Measurements from ENCODE around the gene SLC6A18.
A peak's percentile ranks its signal among the peaks of the same experiment; 100 is the strongest.
"Not testable (repeated sequence)": the region's sequence is repeated elsewhere in the genome, so short reads cannot be mapped to it uniquely, and the experiment has no call there.

The SLC6A18 gene

DNA sequence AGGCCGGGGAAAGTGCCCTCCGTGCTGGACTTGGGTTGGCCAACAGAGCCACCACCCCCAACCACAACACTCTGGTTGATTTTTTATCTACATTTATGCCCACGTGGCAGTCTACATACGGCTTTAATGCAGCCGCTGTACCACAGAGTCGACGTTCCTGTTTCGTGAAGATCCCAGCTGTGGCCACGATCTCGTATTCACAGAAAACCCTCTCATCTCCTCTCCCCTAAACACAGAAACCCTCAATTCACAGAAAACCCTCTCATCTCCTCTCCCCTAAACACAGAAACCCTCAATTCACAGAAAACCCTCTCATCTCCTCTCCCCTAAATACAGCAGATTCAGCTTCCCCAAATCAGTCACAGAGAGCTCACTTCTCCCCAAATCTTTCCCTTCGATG lies 3.8 kb downstream of the SLC6A18 start:
- not testable (repeated sequence) for DNase-seq

DNA sequence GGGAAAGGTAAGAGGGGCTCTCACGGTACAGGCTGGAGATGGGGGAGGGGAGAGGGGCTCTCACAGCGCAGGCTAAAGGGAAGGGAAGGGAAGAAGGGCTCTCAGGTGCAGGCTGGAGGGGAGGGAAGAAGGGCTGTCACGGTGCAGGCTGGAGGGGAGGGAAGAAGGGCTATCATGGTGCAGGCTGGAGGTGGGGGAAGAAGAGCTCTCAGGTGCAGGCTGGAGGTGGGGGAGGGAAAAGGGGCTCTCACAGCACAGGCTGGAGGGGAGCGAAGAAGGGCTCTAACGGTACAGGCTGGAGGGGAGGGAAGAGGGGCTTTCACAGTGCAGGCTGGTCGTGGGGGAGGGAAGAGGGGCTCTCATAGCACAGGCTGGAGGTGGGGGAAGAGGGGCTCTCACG lies 4.6 kb downstream of the SLC6A18 start:
- no peak for DNase-seq

DNA sequence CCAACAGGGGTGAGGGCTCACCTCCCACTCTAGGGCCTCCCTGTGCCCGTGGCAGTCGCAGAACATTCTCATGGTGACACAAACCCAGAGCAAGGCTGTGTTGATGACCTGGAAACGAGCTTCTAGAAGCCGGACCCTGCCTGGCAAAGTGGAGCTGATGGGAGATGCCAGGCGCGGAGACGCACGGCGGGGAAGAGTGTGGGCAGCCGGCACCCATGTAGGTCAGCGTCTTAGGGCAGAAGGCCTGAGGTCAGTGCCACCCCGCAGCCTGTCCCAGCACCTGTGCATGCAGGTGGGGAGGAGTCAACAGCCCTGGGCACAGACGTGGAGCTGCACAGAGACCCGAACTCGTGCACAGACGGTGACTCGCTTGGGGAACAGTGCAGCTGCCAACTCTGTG lies 5.4 kb downstream of the SLC6A18 start:
- DNase-seq: no peak

DNA sequence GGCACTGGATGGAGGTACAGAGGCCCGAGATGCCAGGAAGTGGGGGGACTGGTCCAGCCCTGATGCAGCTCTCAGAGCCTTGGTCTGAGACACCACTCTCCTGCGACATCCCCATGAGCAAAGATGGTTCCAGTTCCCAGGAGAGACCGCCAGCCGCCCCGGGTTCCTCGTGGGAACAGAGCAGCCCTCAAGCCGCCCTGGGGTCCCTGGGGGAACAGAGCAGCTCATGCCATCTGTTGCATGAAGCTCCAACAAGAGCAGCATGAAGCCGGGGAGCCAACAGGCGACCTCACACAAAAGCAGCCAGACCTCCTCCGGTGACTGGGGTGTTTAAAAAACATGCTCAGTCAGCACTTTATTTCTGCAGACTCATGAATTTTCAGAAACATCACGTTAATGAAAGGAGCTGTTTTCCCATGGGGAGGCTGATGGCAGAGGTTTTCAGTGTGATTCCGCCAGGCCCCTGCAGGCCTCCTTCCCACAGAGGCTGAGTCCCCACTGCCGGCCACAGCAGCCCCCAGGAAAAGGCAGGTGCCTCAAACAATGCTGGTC lies 6.2 kb downstream of the SLC6A18 start:
- DNase-seq: no peak

DNA sequence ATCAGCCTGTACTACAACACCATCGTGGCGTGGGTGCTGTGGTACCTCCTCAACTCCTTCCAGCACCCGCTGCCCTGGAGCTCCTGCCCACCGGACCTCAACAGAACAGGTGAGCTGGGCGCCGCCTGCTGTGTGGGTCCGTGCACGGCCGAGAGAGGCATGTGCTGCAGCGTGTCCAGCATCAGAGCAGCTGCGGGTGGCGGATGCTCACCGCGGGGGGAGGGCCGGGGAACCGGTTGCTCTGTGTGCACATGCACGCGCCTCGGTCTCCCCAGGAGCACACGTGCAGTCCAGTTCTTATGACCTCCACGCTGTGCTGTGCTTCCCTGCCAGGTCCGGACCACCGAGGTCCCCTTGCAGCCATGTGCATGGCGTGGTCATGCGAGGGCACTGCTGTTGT lies 7.6 kb downstream of the SLC6A18 start:
- DNase-seq: no peak

DNA sequence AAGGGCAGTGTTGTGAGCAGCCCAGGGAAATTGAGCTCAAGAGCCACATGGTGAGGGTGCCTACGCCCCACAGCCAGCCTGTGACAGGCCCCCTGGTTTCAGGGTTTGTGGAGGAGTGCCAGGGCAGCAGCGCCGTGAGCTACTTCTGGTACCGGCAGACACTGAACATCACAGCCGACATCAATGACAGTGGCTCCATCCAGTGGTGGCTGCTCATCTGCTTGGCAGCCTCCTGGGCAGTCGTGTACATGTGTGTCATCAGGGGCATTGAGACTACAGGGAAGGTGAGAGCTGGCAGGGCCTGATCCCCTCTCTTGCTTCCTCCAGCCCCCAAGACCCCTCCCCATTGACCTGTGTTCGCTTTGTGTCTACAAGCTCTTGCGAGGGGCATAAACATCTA lies 10.2 kb downstream of the SLC6A18 start:
- no peak for DNase-seq

DNA sequence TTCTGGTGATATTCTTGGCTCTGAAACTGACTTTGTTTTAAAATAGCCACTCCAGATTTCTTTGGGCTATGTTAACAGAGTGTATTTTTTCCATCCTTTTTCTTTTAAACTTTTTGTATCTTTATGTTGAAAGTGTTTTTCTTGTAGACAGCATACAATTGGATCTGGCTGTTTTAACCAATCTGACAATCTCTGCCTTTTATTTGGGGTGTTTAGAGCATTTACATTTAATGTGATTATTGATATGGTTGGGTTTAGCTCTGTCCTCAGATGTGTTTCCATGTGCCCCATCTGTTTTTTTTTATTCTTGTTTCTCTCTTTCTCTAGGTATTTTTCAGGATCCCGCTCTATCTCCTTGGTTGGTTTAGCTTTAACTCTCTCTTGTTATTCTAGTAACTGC lies 10.7 kb downstream of the SLC6A18 start:
- no peak for DNase-seq

DNA sequence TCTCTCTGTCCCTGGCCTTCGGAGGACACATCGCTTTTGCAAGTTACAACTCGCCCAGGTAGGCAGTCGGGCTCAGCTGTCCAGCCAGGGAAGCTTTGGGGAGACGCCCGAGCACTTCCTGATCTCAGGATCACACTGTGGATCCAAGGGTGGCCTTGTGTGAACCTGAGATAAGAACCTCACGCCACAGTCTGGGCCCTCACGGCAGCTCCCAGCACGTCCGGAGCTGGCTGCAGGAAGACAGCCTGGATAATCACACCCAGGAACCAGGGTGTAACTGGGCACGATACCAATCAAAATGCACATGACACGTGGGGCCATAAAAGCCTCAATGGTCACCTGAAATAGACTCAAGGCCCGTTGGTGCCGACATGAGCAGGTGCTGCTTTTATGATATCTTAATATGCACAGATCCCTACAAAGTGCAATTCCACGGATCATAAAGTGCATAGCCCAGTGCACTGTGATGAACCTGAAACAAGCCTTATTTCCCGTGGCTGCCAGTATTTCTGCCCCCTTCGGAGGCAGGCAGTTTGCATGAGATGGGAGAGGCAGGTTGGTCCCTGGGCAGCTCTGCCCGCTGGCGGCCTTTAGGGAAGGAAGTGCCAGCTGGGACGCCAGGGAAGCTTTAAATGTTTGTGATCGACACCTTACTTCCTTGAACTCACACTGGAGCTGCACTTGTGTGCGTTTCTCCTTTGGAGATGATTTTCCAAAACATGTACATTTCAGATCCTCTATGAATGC lies 14.5 kb downstream of the SLC6A18 start:
- DNase-seq: no peak

DNA sequence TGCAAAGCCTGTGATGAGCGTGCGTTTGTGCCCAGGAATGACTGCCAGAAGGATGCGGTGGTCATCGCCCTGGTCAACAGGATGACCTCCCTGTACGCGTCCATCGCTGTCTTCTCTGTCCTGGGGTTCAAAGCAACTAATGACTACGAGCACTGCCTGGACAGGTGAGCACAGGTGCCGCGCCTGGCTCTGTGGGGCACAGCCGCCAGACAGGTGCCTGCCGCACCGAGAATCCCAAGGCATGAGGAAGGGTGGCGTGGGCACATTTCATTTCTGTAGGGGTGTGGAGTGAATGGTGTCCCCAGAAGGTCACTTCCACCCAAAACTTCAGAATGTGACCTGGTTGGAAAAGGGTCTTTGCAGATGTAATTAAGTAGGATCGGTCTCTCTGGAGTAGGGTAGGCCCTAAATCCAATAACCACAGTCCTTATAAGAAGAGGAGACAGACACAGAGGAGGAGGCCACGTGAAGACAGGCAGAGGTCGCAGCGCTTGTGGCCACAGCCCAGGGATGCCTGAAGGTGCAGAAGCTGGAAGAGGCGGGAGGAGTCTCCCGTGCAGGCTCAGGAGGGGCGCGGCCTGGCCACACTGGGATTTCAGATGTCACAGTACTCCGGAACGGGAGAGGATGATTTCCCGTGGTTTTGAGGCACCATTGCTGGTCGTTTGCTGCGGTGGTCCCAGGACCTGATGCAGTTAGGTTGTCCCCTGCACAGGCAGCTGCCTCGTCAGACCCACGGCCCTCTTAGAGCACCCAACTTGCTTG lies 15.5 kb downstream of the SLC6A18 start:
- no peak for DNase-seq

DNA sequence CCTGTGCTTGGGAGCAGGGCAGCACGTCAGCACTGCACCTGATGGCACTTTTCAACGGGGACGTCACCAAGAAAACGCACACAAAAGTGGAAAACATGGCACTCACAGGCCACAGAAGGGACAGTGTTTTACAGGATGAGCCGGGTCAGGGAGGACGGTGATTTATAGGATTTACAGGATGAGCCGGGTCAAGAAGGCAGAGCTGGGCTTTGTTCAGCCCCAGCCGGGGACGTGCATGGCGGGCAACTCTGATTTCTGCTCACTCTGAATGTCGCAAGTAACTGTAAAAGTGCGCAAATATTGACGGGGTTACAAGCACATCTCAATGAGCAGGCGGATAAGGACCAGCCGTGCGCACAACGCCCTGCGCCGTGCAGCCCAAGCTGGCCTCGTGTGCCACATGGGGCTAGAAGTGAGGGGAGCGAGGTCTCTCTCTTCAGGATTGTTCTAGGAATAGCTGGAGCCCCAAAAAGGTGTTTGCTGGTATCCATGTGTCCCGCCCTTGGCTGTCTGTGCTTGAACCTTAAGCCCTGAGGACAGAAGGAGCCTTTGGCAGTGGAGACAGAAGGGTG lies 16.4 kb downstream of the SLC6A18 start:
- no peak for DNase-seq

DNA sequence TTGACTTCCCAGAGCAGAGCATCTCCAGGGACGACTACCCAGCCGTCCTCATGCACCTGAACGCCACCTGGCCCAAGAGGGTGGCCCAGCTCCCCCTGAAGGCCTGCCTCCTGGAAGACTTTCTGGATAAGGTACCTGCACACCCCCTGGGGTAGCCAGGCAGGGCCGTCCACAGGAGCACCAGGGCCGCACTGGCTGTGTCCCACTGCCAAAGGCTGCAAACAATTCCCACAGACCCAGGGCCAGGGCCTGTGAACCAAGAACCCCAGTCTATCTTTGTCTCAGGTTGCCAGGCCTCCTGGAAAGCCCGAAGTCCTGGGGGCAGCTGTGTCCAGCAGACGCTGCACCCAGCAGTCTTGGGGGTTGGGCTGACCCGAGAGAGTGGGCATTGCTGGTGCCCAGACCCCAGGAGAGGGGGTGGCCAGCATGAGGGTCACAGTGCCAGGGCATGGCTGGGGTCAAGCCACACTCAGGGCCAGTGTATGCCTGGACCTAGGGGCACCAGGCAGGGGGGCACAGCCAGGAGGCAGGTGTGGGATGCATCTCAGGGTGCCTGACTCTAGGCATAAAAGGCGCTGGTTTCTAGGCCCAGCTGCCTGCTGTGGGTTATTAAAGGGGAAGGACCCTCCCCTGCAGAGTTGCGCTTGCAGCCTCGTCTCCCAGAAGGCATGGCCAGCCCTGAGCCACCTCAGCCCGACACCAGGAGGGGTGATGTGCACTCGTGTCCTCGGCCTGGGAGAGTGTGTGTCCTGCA lies 17.7 kb downstream of the SLC6A18 start:
- no peak for DNase-seq

DNA sequence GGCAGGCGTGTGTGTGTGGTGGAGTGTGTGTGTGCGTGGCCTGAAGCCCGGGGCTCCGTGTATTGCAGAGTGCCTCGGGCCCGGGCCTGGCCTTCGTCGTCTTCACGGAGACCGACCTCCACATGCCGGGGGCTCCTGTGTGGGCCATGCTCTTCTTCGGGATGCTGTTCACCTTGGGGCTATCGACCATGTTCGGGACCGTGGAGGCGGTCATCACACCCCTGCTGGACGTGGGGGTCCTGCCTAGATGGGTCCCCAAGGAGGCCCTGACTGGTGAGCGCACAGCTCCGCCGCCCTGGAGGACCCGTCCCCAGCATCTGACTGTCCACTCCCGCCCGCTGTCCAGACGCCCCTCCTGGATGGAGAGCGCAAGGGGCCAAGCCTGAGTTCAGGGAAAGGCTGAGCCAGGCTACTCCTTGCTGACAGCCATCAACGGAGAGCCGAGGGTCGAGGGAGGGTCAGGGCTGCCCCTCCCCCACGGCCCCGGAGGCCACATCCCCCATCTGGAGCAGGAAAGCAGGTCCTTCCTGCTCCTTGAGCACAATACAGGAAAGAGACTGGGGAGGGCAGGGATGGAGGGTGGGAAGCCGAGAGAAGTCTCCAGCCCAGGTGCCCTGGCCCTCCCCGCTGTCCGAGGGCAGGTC lies 18.4 kb downstream of the SLC6A18 start:
- no peak for DNase-seq

DNA sequence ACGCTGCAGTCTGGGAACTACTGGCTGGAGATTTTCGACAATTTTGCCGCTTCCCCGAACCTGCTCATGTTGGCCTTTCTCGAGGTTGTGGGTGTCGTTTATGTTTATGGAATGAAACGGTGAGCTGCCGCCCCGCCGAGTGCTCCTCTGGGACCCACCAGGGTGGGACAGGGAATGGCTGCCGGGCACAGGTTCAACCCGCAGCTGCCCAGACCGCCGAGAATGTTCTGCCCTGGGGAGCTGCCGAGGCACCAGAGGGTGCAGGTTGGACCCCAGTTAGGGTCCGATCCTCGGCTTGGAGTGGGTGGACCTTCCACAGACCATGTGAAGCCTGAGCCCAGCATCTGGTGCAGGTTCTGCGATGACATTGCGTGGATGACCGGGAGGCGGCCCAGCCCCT lies 19.1 kb downstream of the SLC6A18 start:
- DNase-seq: no peak

DNA sequence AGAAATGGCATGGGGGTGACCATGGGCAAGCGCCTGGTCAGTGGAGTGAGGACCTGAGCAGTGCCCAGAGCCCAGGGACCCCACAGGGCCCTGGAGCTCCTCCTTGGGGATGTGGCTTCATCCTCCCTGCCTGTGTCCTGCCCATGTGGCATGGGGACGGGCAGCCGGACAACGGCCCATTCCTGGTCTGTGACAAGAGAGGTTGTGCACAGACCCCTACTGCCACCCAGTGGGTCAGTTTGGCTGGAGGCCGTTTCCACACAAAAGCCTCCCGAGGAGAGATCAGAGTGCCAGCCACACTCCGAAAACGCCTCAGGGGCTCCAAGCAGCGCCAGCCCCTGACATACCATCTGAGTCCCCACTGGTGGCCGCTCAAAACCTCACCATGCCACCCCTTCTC lies 19.8 kb downstream of the SLC6A18 start:
- DNase-seq: peak in 3 of 56 donors; percentile 4 to 19 (median 13)

DNA sequence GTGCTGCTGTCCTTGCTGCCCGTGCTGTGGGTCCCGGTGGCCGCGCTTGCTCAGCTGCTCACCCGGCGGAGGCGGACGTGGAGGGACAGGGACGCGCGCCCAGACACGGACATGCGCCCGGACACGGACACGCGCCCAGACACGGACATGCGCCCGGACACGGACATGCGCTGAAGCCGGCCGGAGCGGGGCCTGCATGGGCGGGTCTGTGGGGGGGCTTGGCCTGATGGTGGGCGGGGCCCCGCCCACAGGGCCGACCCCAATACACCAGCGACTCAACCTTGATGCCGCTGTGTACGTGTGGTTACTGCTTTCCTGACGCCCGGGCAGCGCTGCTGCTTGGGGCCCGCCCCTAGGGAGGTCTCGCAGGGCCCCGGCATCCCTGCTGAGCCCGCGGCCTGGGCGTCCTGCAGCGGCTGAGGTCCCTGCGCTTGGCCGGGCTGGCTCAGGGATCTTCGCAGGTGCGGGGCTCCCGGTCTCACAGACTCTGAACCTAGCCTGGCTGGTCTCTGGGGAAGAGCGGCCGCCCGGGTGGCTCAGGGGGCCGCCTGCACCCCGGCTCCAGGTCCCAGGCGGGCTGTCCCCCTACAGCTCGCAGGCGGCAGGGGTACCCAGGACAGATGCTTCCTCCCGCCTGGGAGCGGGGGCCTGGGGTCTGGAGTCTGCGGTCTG lies 20.9 kb downstream of the SLC6A18 start:
- DNase-seq: peak in 2 of 56 donors; percentile 6 to 36

DNA sequence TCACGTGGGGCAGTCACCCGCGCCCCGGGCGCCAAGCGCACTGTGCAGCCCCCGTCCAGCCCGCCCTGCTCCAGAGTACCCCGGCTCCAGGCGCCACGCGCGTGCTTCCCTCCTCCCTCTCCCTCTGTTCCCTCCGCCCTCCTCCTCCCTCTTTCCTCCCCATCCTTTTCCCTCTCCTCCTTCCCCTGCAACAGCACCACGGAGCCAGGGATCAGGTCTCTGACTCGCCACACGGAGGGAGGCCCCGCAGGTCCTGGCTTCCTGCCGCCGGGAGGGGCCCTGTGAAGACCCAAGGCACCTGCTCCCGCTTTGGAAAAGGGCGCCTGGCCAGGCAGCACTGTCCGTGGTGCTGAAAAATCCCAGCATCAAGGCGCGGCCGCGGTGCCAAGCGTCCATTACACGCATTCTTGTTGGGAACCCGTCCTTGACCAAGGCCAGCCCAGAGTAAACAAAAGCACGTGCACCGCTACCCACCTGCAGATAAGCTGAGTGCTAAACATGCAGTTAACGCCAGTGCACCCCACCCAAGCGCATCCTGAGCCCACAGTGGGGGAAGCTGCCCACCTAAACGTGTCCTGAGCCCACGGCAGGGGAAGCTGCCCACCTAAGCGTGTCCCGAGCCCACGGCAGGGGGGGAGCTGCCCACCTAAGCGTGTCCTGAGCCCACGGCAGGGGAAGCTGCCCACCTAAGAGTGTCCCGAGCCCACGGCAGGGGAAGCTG lies 21.7 kb downstream of the SLC6A18 start:
- DNase-seq: peak in 4 of 56 donors; percentile 3 to 25 (median 6)

DNA sequence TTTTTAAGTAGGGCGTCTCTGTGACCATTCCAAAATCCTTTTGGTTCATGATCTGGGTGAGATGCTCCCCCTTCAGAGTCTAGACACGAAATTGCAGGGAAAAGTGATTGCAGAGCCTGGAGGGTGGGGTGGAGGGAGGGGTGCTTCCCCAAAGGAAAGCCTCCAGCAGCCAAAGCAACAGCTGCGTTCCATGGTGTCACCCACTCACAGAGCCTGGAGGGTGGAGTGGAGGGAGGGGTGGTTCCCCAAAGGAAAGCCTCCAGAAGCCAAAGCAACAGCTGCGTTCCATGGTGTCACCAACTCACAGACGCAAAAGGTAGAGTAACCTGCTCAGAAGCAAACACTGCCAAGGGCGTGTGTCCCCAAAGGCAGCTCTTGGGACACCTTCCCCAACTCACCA lies 22.6 kb downstream of the SLC6A18 start:
- DNase-seq: peak in 7 of 56 donors; percentile 2 to 31 (median 13)

DNA sequence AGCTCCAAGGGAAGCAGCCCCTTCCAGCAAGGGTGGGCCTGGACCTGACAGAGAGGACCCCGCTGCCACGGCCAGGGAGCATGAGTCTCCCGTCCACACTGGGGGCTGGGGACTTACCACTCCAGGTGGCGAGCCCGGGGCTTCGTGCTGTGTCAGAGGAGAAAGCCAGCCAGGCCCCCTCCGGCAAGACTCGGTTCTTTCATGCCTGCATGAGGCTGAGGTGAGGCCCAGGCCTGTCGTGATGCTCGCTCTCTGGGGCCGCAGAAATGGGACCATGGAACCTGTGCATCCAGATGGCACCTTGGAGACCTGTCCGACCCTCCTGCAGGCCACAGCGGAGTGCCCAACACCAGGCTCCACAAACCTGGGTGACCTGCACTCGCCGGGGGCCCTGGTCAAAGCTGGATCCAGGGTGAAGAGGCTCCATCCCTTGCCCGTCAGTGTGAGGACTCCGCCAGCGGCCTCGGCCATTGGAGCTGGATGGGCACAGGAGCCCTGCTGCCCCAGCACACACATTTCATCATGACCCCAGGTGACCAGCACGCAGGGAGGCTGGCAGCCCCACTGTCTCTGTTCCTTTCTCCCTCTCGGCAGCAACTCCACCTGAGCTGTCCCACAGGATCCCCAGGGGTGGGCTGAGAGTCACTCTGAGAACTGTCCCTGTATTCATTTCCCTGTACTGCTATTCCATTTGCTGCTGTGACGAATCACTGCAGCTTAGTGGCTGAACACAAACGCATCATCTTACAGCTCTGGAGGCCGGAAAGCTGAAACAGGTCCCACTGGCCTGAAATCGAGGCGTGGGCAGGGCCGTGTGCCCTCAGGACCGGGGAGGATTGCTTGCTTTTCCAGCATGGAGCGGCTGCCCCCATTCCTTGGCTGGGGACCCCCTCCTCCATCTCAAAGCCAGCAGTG lies 24.4 kb downstream of the SLC6A18 start:
- no peak for DNase-seq

Measured in nucleus accumbens (tissue), 56 donors.